Measurements from ENCODE around the gene ABHD14A.

- no peak for TF ChIP-seq CTCF (IDR thresholded peaks at IDR 0.05)
- TF ChIP-seq POLR2A (IDR thresholded peaks at IDR 0.05) = no peak
Measured at GRCh38 chr3:51934991-51935885, 39.6 kb upstream of the ABHD14A start.

All from lower leg skin (tissue), 3 donors.